NCI-H1105 treated with DMSO at 0.1 percent for 48 hours (cell line): ENCODE measurements around the gene ID2.

Experiments
- DNase-seq: peaks from one replicate; lab custom pipeline; 2025; lab: John Stamatoyannopoulos, UW

ID2 gene

DNA sequence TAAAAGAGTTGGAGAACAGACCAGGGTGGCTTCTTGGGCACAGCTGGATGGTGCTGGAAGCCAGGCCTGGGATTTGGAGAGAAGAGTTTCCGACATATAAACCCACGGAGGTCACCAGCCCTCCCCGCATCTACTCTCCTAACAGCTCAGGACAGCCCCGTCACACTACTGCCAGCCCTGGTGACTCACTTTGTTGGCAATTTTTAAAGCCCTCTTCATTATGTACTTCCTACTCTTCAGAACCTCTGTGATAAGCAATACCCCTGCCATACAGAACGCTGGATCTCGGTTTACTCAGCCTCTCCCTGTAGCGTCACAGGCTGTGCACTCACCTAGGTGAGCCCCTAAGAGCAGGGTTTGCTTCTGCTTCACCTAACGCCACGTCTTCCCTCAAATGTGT is 48.1 kb downstream of the ID2 start:
- DNase-seq = no peak

DNA sequence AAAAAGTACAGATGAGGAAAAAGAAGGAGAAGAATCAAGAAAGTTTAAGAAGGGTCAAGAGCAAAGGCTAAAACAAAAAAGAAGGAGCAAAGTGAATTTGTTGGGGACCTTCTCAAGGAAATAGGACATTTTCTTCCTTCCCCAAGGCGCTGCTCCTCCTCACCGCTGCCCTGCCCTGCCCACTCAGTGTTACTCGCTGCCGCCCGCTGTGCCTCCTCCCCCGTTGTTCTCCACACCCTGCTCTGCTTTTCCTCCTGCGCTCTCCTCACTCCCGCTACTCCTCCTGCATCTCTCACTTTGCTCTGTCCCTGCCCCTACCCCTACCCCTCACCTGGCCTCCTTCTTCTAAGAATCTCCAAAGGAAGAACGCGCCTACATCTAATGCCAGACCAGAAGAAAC is 50.7 kb downstream of the ID2 start:
- no peak for DNase-seq
